ENCODE results near the gene NUP153. TPM values are rescaled to one million over a fixed set of nuclear protein-coding genes. Genes with fewer than 3 reads are reported as not detected.

NUP153 gene
- total RNA-seq, 1 experiment from 2014 or later: 104 TPM

DNA sequence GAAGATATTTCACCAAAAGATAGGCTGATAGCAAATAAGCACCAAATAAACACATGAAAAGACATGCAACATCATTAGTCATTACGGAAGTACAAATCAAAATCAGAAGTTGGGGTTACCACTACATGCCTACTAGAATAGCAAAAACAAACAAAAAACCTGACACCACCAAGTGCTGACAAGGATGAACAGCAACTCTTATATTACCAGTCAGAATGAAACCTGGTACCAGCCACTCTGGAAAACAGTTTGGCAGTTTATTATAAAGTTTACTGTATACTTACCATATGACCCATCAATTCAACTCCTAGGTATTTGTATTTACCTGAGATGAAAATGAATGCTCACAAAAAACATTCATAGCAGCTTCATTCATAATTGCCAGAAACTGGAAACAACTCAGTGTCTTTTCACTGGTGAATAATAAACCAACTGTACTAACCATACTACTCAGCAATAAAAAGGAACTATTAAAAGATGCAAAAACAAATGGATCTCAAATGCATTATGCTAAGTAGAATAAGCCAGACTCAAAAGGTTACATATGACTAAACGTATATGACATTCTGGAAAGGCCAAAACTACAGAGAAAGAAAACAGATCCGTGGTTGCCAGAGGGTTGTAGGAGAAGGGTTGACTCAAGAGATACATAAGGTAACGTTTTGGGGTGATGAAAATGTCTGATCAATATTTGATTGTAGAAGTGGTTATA is 33.0 kb downstream of the NUP153 start:
- H3K27ac ChIP-seq (ENCODE audit: low read depth, low read length, poor library complexity, severe bottlenecking): no peak overlapping the region
- no peak for DNase-seq (ENCODE audit: low spot score)
- H3K9me3 ChIP-seq (ENCODE audit: low read depth, low read length, poor library complexity, severe bottlenecking): no peaks in the 10 kb centered on the region
- peaks cover 73% of the 10 kb centered on the region for H3K36me3 ChIP-seq (ENCODE audit: insufficient read depth, low read length, poor library complexity, severe bottlenecking)
- intact Hi-C loops (cut with micrococcal nuclease; ENCODE audit: unreplicated experiment): no loop called here
- H3K4me3 ChIP-seq (ENCODE audit: low read depth, low read length, poor library complexity, severe bottlenecking): no peak overlapping the region
- H3K27me3 ChIP-seq (replicated peaks; ENCODE audit: insufficient read depth, low read depth, low read length, poor library complexity): no peaks in the 10 kb centered on the region
- ChIA-PET POLR2A (ENCODE audit: low non-redundant PET) (no interaction called here), CTCF (no interaction called here)
- peaks cover 2% of the 10 kb centered on the region for H3K4me1 ChIP-seq (ENCODE audit: insufficient read depth, low read length, poor library complexity, severe bottlenecking)
- TF ChIP-seq EZH2 (IDR thresholded peaks at IDR 0.05; ENCODE audit: borderline replicate concordance, low read depth, low read length, poor library complexity, severe bottlenecking): no peak
- TF ChIP-seq, protein P1, sequence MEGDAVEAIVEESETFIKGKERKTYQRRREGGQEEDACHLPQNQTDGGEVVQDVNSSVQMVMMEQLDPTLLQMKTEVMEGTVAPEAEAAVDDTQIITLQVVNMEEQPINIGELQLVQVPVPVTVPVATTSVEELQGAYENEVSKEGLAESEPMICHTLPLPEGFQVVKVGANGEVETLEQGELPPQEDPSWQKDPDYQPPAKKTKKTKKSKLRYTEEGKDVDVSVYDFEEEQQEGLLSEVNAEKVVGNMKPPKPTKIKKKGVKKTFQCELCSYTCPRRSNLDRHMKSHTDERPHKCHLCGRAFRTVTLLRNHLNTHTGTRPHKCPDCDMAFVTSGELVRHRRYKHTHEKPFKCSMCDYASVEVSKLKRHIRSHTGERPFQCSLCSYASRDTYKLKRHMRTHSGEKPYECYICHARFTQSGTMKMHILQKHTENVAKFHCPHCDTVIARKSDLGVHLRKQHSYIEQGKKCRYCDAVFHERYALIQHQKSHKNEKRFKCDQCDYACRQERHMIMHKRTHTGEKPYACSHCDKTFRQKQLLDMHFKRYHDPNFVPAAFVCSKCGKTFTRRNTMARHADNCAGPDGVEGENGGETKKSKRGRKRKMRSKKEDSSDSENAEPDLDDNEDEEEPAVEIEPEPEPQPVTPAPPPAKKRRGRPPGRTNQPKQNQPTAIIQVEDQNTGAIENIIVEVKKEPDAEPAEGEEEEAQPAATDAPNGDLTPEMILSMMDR (conservative IDR thresholded peaks at IDR 0.05; ENCODE audit: low read depth, low read length): no peak
- BruUV-seq (replicated peaks): no TSS peak

DNA sequence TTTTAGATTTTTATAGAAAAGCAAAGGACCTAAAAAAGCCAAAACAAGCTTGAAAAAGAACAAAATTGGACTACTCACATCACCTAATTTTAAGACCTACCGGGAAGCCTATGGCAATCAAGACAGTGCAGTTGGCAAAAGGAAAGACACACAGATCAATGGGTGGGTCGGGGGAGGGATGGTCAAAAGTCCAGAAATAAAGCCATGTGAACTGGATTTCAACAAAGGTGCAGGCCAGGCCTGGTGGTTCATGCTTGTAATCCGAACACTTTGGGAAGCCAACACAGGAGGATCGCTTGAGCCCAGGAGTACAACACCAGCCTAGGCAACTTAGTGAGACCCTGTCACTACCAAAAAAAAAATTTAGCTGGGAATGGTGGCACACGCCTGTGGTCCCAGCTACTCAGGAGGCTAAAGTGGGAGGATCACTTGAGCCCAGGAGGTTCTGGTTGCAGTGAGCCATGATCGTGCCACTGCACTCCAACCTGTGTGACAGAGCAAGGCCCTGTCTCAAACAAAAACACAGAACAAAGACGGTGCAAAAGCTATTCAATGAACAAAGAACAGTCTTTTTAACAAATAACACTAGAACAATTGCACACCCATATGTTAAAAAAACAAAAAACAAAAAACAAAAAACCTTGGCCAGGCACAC is 34.5 kb downstream of the NUP153 start:
- DNase-seq (ENCODE audit: low spot score): no peak
- H3K4me1 ChIP-seq (ENCODE audit: insufficient read depth, low read length, poor library complexity, severe bottlenecking): no peaks in the 10 kb centered on the region
- no TSS peak for BruUV-seq (replicated peaks)
- H3K27me3 ChIP-seq (replicated peaks; ENCODE audit: insufficient read depth, low read depth, low read length, poor library complexity): no peaks in the 10 kb centered on the region
- ChIA-PET CTCF (no interaction called here), POLR2A (ENCODE audit: low non-redundant PET) (no interaction called here)
- intact Hi-C loops (cut with micrococcal nuclease; ENCODE audit: unreplicated experiment): no loop called here
- no peak overlapping the region for H3K27ac ChIP-seq (ENCODE audit: low read depth, low read length, poor library complexity, severe bottlenecking)
- no peak for TF ChIP-seq EZH2 (IDR thresholded peaks at IDR 0.05; ENCODE audit: borderline replicate concordance, low read depth, low read length, poor library complexity, severe bottlenecking)
- TF ChIP-seq, protein P1 (conservative IDR thresholded peaks at IDR 0.05; ENCODE audit: low read depth, low read length): no peak
- H3K4me3 ChIP-seq (ENCODE audit: low read depth, low read length, poor library complexity, severe bottlenecking): no peak overlapping the region
- H3K9me3 ChIP-seq (ENCODE audit: low read depth, low read length, poor library complexity, severe bottlenecking): no peaks in the 10 kb centered on the region
- peaks cover 87% of the 10 kb centered on the region for H3K36me3 ChIP-seq (ENCODE audit: insufficient read depth, low read length, poor library complexity, severe bottlenecking)

DNA sequence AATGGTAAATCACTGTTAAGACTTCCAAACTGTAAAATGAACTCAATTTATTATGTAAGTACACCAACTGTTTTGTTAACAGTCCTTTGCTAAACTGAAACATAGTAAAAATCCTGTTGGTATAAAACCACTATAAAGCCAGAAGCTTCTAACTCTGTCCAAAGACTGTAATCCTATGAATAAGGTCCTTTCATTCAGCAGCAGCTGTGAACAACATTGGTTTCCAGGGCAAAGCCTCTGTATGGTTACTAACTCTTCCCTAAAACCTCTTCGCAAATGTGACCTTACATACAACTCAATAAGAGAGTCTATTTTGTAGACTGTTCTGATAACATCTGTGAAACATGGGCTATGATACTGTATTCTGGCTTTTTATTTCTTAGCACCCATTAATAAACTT is 40.1 kb downstream of the NUP153 start:
- Histone ChIP-seq H3K4me3 (ENCODE audit: low read depth, low read length, poor library complexity, severe bottlenecking) (no peak overlapping the region), H3K4me1 (ENCODE audit: insufficient read depth, low read length, poor library complexity, severe bottlenecking) (no peaks in the 10 kb centered on the region), H3K9me3 (ENCODE audit: low read depth, low read length, poor library complexity, severe bottlenecking) (no peaks in the 10 kb centered on the region), H3K27ac (ENCODE audit: low read depth, low read length, poor library complexity, severe bottlenecking) (no peak overlapping the region), H3K36me3 (ENCODE audit: insufficient read depth, low read length, poor library complexity, severe bottlenecking) (peaks cover 95% of the 10 kb centered on the region), H3K27me3 (replicated peaks; ENCODE audit: insufficient read depth, low read depth, low read length, poor library complexity) (no peaks in the 10 kb centered on the region)
- no TSS peak for BruUV-seq (replicated peaks)
- intact Hi-C loops (cut with micrococcal nuclease; ENCODE audit: unreplicated experiment): no loop called here
- POLR2A ChIA-PET (ENCODE audit: low non-redundant PET): no interaction called here
- CTCF ChIA-PET: no interaction called here
- no peak for DNase-seq (ENCODE audit: low spot score)
- TF ChIP-seq, protein P1 (conservative IDR thresholded peaks at IDR 0.05; ENCODE audit: low read depth, low read length): no peak
- TF ChIP-seq EZH2 (IDR thresholded peaks at IDR 0.05; ENCODE audit: borderline replicate concordance, low read depth, low read length, poor library complexity, severe bottlenecking): no peak

Data from A673 (cell line).